ENCODE results near the gene ABCA5.

ABCA5 gene

GRCh38 chr17:69346766-69347165, 19.8 kb upstream of the ABCA5 start:
- no peak for TF ChIP-seq CSDC2 (CRISPR knock-in tag; IDR thresholded peaks at IDR 0.05)
- no peak for TF ChIP-seq ESRRG (CRISPR knock-in tag; IDR thresholded peaks at IDR 0.05)
- TF ChIP-seq, protein P1, sequence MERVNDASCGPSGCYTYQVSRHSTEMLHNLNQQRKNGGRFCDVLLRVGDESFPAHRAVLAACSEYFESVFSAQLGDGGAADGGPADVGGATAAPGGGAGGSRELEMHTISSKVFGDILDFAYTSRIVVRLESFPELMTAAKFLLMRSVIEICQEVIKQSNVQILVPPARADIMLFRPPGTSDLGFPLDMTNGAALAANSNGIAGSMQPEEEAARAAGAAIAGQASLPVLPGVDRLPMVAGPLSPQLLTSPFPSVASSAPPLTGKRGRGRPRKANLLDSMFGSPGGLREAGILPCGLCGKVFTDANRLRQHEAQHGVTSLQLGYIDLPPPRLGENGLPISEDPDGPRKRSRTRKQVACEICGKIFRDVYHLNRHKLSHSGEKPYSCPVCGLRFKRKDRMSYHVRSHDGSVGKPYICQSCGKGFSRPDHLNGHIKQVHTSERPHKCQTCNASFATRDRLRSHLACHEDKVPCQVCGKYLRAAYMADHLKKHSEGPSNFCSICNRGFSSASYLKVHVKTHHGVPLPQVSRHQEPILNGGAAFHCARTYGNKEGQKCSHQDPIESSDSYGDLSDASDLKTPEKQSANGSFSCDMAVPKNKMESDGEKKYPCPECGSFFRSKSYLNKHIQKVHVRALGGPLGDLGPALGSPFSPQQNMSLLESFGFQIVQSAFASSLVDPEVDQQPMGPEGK (CRISPR knock-in tag; IDR thresholded peaks at IDR 0.05; ENCODE audit: borderline replicate concordance) = no peak
- TF ChIP-seq POU6F1 (CRISPR knock-in tag; IDR thresholded peaks at IDR 0.05; ENCODE audit: borderline replicate concordance, low read depth) = no peak
- no peak for TF ChIP-seq ZNF565 (CRISPR knock-in tag; conservative IDR thresholded peaks at IDR 0.05; ENCODE audit: low read depth)
- no peak for TF ChIP-seq BACH2 (CRISPR knock-in tag; IDR thresholded peaks at IDR 0.05; ENCODE audit: borderline replicate concordance)
- TF ChIP-seq, protein P2, sequence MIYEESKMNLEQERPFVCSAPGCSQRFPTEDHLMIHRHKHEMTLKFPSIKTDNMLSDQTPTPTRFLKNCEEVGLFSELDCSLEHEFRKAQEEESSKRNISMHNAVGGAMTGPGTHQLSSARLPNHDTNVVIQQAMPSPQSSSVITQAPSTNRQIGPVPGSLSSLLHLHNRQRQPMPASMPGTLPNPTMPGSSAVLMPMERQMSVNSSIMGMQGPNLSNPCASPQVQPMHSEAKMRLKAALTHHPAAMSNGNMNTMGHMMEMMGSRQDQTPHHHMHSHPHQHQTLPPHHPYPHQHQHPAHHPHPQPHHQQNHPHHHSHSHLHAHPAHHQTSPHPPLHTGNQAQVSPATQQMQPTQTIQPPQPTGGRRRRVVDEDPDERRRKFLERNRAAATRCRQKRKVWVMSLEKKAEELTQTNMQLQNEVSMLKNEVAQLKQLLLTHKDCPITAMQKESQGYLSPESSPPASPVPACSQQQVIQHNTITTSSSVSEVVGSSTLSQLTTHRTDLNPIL (CRISPR knock-in tag; IDR thresholded peaks at IDR 0.05; ENCODE audit: low read depth) = no peak
- TF ChIP-seq TOX (CRISPR knock-in tag; IDR thresholded peaks at IDR 0.05; ENCODE audit: borderline replicate concordance) = no peak
- no peak for TF ChIP-seq ZC3H10 (CRISPR knock-in tag; IDR thresholded peaks at IDR 0.05)
- TF ChIP-seq RARB (CRISPR knock-in tag; IDR thresholded peaks at IDR 0.05) = no peak
- TF ChIP-seq ZFP30 (CRISPR knock-in tag; IDR thresholded peaks at IDR 0.05) = no peak
- TF ChIP-seq ZFP3 (CRISPR knock-in tag; IDR thresholded peaks at IDR 0.05) = no peak
- TF ChIP-seq, protein P3, sequence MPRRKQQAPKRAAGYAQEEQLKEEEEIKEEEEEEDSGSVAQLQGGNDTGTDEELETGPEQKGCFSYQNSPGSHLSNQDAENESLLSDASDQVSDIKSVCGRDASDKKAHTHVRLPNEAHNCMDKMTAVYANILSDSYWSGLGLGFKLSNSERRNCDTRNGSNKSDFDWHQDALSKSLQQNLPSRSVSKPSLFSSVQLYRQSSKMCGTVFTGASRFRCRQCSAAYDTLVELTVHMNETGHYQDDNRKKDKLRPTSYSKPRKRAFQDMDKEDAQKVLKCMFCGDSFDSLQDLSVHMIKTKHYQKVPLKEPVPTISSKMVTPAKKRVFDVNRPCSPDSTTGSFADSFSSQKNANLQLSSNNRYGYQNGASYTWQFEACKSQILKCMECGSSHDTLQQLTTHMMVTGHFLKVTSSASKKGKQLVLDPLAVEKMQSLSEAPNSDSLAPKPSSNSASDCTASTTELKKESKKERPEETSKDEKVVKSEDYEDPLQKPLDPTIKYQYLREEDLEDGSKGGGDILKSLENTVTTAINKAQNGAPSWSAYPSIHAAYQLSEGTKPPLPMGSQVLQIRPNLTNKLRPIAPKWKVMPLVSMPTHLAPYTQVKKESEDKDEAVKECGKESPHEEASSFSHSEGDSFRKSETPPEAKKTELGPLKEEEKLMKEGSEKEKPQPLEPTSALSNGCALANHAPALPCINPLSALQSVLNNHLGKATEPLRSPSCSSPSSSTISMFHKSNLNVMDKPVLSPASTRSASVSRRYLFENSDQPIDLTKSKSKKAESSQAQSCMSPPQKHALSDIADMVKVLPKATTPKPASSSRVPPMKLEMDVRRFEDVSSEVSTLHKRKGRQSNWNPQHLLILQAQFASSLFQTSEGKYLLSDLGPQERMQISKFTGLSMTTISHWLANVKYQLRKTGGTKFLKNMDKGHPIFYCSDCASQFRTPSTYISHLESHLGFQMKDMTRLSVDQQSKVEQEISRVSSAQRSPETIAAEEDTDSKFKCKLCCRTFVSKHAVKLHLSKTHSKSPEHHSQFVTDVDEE (CRISPR knock-in tag; IDR thresholded peaks at IDR 0.05) = no peak
- no peak for TF ChIP-seq ZNF70 (CRISPR knock-in tag; IDR thresholded peaks at IDR 0.05)
- no peak for TF ChIP-seq TCF4 (CRISPR knock-in tag; IDR thresholded peaks at IDR 0.05; ENCODE audit: borderline replicate concordance)
- no peak for TF ChIP-seq SNAI2 (CRISPR knock-in tag; IDR thresholded peaks at IDR 0.05)
- ATAC-seq = no peak

GRCh38 chr17:69344939-69345338, 18.0 kb upstream of the ABCA5 start:
- ATAC-seq = no peak
- TF ChIP-seq PPARA (CRISPR knock-in tag; IDR thresholded peaks at IDR 0.05; ENCODE audit: borderline replicate concordance) (no peak), RARB (CRISPR knock-in tag; IDR thresholded peaks at IDR 0.05) (no peak), ARNTL (CRISPR knock-in tag; IDR thresholded peaks at IDR 0.05; ENCODE audit: borderline replicate concordance, low read depth) (no peak), ZNF70 (CRISPR knock-in tag; IDR thresholded peaks at IDR 0.05) (no peak)
- TF ChIP-seq, protein P4, sequence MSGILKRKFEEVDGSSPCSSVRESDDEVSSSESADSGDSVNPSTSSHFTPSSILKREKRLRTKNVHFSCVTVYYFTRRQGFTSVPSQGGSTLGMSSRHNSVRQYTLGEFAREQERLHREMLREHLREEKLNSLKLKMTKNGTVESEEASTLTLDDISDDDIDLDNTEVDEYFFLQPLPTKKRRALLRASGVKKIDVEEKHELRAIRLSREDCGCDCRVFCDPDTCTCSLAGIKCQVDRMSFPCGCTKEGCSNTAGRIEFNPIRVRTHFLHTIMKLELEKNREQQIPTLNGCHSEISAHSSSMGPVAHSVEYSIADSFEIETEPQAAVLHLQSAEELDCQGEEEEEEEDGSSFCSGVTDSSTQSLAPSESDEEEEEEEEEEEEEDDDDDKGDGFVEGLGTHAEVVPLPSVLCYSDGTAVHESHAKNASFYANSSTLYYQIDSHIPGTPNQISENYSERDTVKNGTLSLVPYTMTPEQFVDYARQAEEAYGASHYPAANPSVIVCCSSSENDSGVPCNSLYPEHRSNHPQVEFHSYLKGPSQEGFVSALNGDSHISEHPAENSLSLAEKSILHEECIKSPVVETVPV (CRISPR knock-in tag; IDR thresholded peaks at IDR 0.05) = no peak

- ATAC-seq = no peak
- TF ChIP-seq ESRRG (CRISPR knock-in tag; IDR thresholded peaks at IDR 0.05) (no peak), BACH2 (CRISPR knock-in tag; IDR thresholded peaks at IDR 0.05; ENCODE audit: borderline replicate concordance) (no peak), ARNTL (CRISPR knock-in tag; IDR thresholded peaks at IDR 0.05; ENCODE audit: borderline replicate concordance, low read depth) (no peak), TCF4 (CRISPR knock-in tag; IDR thresholded peaks at IDR 0.05; ENCODE audit: borderline replicate concordance) (no peak), ZNF70 (CRISPR knock-in tag; IDR thresholded peaks at IDR 0.05) (no peak), ZNF8 (CRISPR knock-in tag; IDR thresholded peaks at IDR 0.05) (no peak), POU6F1 (CRISPR knock-in tag; IDR thresholded peaks at IDR 0.05; ENCODE audit: borderline replicate concordance, low read depth) (no peak), ZNF565 (CRISPR knock-in tag; conservative IDR thresholded peaks at IDR 0.05; ENCODE audit: low read depth) (no peak), ZC3H10 (CRISPR knock-in tag; IDR thresholded peaks at IDR 0.05) (no peak), ZFP3 (CRISPR knock-in tag; IDR thresholded peaks at IDR 0.05) (no peak)
- TF ChIP-seq, protein P3 (CRISPR knock-in tag; IDR thresholded peaks at IDR 0.05) = no peak
Observed at GRCh38 chr17:69342896-69343644, 16.1 kb upstream of the ABCA5 start.
